ENCODE results near the gene KIN.
"Not testable (repeated sequence)": the region's sequence is repeated elsewhere in the genome, so short reads cannot be mapped to it uniquely, and the experiment has no call there.

Gene KIN

GRCh38 chr10:7794251-7795026 is 6.6 kb upstream of the KIN start:
- DNase-seq, result no peak

GRCh38 chr10:7792541-7792940 is 4.7 kb upstream of the KIN start:
- no peak for DNase-seq

DNA sequence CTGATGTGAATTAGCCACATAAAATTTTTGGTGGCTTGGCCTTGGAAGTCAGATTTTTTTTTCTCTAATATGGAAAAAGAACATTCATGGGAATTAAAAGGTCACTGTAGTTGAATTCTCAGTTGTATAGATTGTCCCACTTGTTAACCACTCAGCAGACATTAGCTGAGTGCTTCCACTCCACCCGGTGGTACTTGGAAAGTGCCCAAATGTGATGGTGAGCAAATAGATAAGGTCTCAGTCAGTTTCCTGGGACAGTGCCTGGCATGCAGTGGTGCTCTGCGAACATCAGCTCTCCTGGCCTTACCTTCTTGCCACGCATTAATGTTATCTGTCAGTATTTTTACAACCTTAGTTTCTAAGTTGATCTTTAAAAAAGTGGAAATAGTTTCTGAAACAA is 1.6 kb upstream of the KIN start:
- peak; percentile 92 for DNase-seq

DNA sequence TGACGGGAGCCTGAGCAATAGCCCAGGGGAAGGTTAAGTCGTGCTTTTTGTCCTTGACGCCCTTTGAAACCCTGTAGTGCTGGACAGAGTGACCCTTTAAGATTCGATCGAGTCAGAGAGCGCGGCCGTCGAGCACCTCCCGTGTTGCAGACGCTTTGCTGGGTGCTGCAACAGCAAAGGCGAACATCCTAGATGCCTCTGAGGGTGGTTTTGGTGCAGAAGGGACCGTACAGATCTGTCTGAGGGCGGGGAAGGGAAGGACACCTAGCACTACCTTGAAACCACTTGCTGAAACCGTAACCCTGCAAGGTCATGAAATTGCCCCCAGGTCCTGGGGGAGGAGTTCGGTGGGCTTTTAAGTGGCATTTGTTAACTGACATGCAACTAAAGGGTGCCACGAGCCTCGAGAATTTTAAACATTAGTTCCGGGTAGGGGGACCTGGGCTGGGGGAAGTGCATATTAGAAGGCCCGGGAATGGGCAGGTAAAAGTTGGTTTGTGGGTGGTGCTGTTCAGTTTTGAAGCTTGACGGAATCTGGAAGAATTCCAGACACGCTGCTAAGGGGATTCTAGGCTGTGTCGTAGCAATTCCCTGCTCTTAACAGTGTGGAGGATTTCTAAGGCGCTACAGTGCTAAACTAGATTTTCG is 970 bp upstream of the KIN start:
- peak; percentile 46 for DNase-seq

- DNase-seq, result peak; percentile 23
Observed at GRCh38 chr10:7787150-7787856, 490 bp downstream of the KIN start.

GRCh38 chr10:7786430-7786829 is 1.4 kb downstream of the KIN start:
- no peak for DNase-seq

GRCh38 chr10:7782194-7782593 is 5.6 kb downstream of the KIN start:
- not testable (repeated sequence) for DNase-seq

DNA sequence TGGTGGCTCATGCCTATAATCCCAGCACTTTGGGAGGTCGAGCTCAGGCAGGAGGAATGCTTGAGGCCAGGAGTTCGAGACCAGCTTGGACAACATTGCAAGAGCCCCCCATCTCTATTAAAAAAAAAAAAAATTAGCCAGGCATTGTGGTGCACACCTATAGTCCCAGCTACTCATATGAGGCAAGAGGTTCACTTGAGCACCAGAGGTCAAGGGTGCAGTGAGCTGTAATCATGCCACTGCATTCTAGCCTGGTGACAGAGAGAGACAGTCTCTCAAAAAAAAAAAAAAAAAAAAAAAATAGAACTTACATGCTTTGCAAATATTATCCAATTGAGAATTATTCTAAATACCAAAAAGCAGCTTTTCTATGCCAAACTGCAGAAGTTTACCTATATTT is 11.0 kb downstream of the KIN start:
- no peak for DNase-seq

- DNase-seq, result no peak
Observed at GRCh38 chr10:7773845-7774801, 13.7 kb downstream of the KIN start.

- DNase-seq, result no peak
Observed at GRCh38 chr10:7768417-7768816, 19.4 kb downstream of the KIN start.

DNA sequence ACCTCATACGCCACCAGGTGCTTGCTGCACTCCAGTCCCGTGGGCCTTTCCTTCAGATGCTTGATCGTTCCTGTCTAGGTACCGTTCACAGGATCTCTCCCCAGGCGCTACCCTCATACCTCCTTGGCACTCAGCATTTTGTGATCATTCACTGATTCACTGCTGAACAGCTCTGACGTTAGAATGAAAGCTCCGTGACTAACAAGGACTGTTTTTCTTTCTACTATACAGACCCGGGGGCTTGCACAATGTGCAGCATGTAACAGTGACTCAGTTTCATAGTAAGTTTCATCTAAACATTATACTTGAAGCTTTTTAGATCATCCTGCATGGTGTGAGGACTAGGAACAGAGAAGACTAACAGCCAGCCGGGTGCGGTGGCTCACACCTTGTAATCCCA is 20.6 kb downstream of the KIN start:
- DNase-seq, result no peak

GRCh38 chr10:7766241-7766640 is 21.6 kb downstream of the KIN start:
- DNase-seq, result no peak

- DNase-seq, result peak; percentile 9
Observed at GRCh38 chr10:7763929-7764328, 23.9 kb downstream of the KIN start.

GRCh38 chr10:7756360-7756992 is 31.3 kb downstream of the KIN start:
- DNase-seq, result peak; percentile 62

- DNase-seq, result no peak
Observed at GRCh38 chr10:7755103-7755502, 32.7 kb downstream of the KIN start.

- no peak for DNase-seq
Observed at GRCh38 chr10:7752251-7752650, 35.5 kb downstream of the KIN start.

GRCh38 chr10:7750222-7750621 is 37.6 kb downstream of the KIN start:
- no peak for DNase-seq

- DNase-seq, result not testable (repeated sequence)
Observed at GRCh38 chr10:7748637-7749036, 39.2 kb downstream of the KIN start.

- DNase-seq, result no peak
Observed at GRCh38 chr10:7744307-7744706, 43.5 kb downstream of the KIN start.

GRCh38 chr10:7738536-7739407 is 49.0 kb downstream of the KIN start:
- no peak for DNase-seq

GRCh38 chr10:7734821-7735220 is 53.0 kb downstream of the KIN start:
- no peak for DNase-seq
